ENCODE data around the gene MTFR2.

MTFR2 gene

DNA sequence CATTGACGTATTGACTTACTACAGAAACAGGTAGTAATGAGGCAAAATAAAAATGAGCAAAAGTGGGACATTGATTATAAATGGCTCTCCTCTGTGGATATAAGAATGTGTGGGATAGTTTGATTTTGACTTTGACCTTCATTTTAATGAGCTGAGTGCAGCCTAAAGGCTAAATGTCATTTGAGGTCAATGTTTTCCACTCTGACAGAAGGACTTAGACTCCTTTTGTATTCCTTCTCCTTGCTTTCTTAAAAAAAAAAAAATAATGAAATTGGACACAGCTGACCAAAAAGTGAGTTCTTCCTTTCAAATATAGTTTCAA lies 68.6 kb downstream of the MTFR2 start (continued):
- no peak for TF ChIP-seq ZNF48 (tag by site-specific recombination; IDR thresholded peaks at IDR 0.05)
- no peak for TF ChIP-seq ZNF292 (tag by site-specific recombination; IDR thresholded peaks at IDR 0.05; ENCODE audit: borderline replicate concordance, low read depth)
